ENCODE results near the gene ECM1.
A peak's percentile ranks its signal among the peaks of the same experiment; 100 is the strongest.

DNA sequence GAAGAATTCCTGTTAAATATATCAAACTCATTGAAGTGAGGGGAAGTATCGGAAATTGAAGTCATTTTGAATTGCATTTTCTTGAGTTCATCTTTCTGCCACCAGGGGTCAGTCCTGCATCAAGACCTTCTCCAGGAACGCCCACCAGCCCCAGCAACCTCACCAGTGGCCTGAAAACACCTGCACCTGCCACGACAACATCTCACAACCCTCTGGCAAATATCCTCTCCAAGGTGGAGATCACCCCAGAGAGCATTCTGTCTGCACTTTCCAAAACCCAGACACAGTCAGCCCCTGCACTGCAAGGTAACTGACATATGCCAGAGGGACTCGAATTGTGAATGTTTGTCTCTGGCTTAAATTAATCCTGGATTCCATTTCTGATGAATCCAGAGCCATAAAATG, 43.5 kb upstream of the ECM1 start:
- TF ChIP-seq, protein P1, sequence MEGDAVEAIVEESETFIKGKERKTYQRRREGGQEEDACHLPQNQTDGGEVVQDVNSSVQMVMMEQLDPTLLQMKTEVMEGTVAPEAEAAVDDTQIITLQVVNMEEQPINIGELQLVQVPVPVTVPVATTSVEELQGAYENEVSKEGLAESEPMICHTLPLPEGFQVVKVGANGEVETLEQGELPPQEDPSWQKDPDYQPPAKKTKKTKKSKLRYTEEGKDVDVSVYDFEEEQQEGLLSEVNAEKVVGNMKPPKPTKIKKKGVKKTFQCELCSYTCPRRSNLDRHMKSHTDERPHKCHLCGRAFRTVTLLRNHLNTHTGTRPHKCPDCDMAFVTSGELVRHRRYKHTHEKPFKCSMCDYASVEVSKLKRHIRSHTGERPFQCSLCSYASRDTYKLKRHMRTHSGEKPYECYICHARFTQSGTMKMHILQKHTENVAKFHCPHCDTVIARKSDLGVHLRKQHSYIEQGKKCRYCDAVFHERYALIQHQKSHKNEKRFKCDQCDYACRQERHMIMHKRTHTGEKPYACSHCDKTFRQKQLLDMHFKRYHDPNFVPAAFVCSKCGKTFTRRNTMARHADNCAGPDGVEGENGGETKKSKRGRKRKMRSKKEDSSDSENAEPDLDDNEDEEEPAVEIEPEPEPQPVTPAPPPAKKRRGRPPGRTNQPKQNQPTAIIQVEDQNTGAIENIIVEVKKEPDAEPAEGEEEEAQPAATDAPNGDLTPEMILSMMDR (IDR thresholded peaks at IDR 0.05): peak; percentile 82
- TF ChIP-seq EZH2 (IDR thresholded peaks at IDR 0.05; ENCODE audit: borderline replicate concordance, insufficient read depth, low read depth, low read length, poor library complexity, severe bottlenecking): no peak
